HepG2 (cell line): ENCODE measurements around the gene TCF12.

Experiments used
- RBFOX2 ChIP-seq: fragments of 200-400 bp; formaldehyde crosslinking; IDR thresholded peaks from 2 replicates; pipeline ENCODE4 v1.6.1; 2017; ENCODE audit warnings: low read depth, mild to moderate bottlenecking, low read length
- ZBTB7B ChIP-seq: sonication (generic); formaldehyde crosslinking; IDR thresholded peaks from 2 replicates; pipeline ENCODE4 v1.4.0; 2020; ENCODE audit warnings: missing genetic modification reagents

DNA sequence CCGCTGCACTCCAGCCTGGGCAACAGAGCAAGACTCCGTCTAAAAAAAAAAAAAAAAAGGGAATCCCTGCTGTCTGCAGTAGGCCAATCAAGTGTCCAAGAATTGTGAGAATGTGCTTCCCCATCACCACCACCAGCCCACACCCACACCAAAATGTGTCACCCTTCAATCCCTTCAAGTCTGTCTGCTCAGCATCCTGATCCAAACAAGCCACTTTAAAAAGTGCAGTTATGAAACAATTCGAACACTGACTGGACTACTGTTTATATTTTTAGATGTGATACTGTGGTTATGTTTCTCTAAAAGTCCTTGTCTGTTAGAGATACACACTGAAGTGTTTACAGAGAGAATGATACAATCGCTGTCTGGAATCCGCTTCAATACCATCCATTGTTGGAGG, 379.8 kb downstream of the TCF12 start:
- no peak for TF ChIP-seq ZBTB7B (CRISPR knock-in tag)
- no peak for TF ChIP-seq RBFOX2
